ENCODE data around the gene C14orf93. TPM values are rescaled to one million over a fixed set of nuclear protein-coding genes. Genes with fewer than 3 reads are reported as not detected.

C14orf93 gene
- total RNA-seq, 6 experiments from 2014 or later, result 1.7 to 4.0 (median 3.2) TPM

DNA sequence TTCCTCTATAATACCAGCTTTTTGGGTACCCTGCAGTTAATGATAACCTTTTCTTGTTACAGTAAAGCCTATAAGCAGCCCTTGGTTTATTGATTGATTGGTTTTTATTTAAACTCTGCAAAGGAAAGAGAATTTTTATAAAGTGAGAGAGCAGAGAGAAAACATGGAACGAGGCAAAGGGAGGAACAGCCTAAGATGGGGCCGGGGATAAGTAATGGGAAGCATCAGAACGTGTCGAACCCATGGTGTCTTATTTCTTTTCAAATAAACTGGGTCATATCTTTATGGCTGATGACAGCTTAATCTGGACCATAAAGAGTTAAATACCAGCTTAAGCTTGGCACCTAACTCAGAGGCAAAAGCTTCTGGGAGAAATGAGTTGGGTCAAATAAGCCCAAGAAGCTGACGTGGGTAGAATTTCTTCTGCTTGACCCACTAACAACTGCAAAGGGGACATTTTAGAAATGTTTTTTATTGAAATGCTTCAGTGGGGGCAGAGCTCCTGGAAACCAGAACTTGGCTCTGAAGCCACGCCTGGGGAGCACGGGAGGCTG, 12.0 kb upstream of the C14orf93 start:
- no peaks in the 10 kb centered on the region for H3K9me3 ChIP-seq
- TF ChIP-seq, protein P1, sequence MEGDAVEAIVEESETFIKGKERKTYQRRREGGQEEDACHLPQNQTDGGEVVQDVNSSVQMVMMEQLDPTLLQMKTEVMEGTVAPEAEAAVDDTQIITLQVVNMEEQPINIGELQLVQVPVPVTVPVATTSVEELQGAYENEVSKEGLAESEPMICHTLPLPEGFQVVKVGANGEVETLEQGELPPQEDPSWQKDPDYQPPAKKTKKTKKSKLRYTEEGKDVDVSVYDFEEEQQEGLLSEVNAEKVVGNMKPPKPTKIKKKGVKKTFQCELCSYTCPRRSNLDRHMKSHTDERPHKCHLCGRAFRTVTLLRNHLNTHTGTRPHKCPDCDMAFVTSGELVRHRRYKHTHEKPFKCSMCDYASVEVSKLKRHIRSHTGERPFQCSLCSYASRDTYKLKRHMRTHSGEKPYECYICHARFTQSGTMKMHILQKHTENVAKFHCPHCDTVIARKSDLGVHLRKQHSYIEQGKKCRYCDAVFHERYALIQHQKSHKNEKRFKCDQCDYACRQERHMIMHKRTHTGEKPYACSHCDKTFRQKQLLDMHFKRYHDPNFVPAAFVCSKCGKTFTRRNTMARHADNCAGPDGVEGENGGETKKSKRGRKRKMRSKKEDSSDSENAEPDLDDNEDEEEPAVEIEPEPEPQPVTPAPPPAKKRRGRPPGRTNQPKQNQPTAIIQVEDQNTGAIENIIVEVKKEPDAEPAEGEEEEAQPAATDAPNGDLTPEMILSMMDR (IDR thresholded peaks at IDR 0.05), result no peak
- TF ChIP-seq POLR2A (IDR thresholded peaks at IDR 0.05), result no peak
- no peak overlapping the region for H3K27ac ChIP-seq
- no peak for DNase-seq
- 77% methylated on average over 7 of the region's 7 CpGs for WGBS (ENCODE audit: insufficient coverage, low coverage, low lambda C conversion rate, missing lambda C conversion rate)
- ATAC-seq, result no peak
- H3K4me3 ChIP-seq, result no peak overlapping the region
- no peaks in the 10 kb centered on the region for H3K4me1 ChIP-seq
- H3K36me3 ChIP-seq, result peaks cover 3 to 13% (median 7%) of the 10 kb centered on the region in 4 donors
- intact Hi-C loops (cut with DNase I), result no loop called here
- no peaks in the 10 kb centered on the region for H3K27me3 ChIP-seq

DNA sequence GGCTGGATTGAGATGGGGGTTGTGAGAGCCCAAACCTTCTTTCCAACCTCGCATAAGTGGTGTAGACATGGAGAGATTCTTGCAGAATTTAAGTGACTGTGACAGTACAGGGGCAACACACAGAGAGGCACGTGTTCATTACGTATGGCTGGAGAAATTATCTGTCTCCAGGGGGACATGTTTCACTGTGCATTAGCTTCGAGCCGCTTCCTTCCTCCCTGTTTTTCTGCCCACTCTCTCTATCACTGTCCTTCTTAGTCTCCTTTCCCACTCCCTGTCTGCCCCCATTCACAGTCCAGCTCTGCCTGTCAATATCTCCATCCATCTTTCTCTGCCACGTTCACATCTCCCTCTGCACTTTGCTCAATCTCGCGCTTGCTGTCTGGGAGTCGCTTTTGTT, 11.5 kb upstream of the C14orf93 start:
- DNase-seq (no peak), ATAC-seq (no peak)
- H3K4me1 ChIP-seq, result no peaks in the 10 kb centered on the region
- TF ChIP-seq POLR2A (IDR thresholded peaks at IDR 0.05), result no peak
- TF ChIP-seq, protein P1 (IDR thresholded peaks at IDR 0.05), result no peak
- H3K9me3 ChIP-seq, result no peaks in the 10 kb centered on the region
- WGBS (ENCODE audit: insufficient coverage, low coverage, low lambda C conversion rate, missing lambda C conversion rate), result 81% methylated on average over 9 of the region's 9 CpGs
- intact Hi-C loops (cut with DNase I), result no loop called here
- no peak overlapping the region for H3K4me3 ChIP-seq
- H3K27ac ChIP-seq, result no peak overlapping the region
- H3K27me3 ChIP-seq, result no peaks in the 10 kb centered on the region
- H3K36me3 ChIP-seq, result peaks cover 3 to 13% (median 7%) of the 10 kb centered on the region in 4 donors

DNA sequence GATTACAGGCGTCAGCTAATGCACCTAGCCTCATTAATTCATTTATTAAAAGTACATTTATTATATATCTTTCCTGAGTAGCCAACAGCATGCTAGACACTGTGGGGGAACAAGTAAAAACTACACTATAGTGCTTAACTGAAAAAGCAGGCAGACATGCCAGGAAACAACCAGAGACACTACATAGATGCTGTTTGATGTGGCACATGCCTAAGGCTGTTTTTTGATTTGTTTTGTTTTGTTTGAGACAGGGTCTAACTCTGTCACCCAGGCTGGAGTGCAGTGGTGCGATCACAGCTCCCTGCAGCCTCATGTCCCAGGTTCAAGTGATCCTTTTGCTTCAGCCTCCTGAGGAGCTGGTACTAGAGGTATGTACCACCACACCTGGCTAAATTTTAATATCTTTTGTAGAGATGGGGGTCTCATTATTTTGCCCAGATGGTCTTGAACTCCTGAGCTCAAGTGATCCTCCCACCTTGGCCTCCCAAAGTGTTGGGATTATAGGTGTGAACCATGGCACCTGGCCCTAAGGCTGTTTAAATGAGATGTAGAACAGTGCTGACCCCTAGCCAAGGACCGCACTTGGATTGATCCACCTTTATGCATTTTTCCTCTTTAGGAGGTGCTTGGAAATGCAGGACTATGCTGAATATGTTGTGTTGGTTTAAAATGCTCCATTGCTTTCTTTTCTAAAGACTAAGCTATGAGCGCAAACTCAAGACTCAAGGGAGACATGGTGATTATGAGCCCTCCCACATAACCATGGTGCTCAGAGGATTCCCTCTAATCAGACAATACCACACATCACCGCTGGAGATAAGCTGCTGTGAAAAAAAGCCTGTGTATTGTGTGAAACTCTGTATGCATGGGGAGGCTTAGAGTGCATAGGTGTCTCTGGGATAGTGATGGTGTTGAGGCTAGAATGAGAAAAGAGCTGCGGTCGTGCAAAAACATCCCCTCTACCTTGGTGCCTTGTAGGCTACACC, 10.5 kb upstream of the C14orf93 start:
- Histone ChIP-seq H3K9me3 (no peaks in the 10 kb centered on the region), H3K36me3 (peaks cover 0 to 3% (median 0%) of the 10 kb centered on the region in 4 donors), H3K27me3 (no peaks in the 10 kb centered on the region), H3K4me3 (no peak overlapping the region), H3K4me1 (no peaks in the 10 kb centered on the region), H3K27ac (no peak overlapping the region)
- no peak for ATAC-seq
- WGBS (ENCODE audit: insufficient coverage, low coverage, low lambda C conversion rate, missing lambda C conversion rate), result 93% methylated on average over 5 of the region's 7 CpGs
- intact Hi-C loops (cut with DNase I), result no loop called here
- no peak for DNase-seq
- TF ChIP-seq POLR2A (IDR thresholded peaks at IDR 0.05), result no peak
- TF ChIP-seq, protein P1 (IDR thresholded peaks at IDR 0.05), result no peak

DNA sequence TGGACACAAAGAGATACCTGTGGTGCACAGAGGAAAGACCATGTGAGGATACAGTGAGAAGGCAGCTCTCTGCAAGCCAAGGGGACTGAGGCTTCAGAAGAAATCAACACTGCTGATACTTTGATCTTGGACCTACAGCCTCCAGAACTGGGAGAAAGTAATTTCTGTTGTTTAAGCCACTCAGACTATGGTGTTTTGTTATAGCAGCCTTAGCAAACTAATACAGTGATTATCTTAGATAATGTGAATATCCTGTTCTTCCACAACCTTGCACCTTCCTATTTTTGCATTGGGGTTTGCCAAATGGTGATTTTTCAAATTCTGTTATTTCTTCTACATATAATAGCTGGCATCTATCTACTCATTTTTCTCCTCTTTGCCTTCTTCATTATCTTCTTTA, 8.2 kb upstream of the C14orf93 start:
- H3K4me3 ChIP-seq, result no peak overlapping the region
- DNase-seq (no peak), ATAC-seq (no peak)
- no peaks in the 10 kb centered on the region for H3K4me1 ChIP-seq
- H3K27ac ChIP-seq, result no peak overlapping the region
- H3K27me3 ChIP-seq, result no peaks in the 10 kb centered on the region
- H3K9me3 ChIP-seq, result no peaks in the 10 kb centered on the region
- intact Hi-C loops (cut with DNase I), result no loop called here
- no peaks in the 10 kb centered on the region for H3K36me3 ChIP-seq
- TF ChIP-seq, protein P1 (IDR thresholded peaks at IDR 0.05), result no peak
- TF ChIP-seq POLR2A (IDR thresholded peaks at IDR 0.05), result no peak

All from right lobe of liver (tissue), 6 donors.